A549 (cell line): ENCODE measurements around the gene KIF13A.
"Not testable (repeated sequence)": the region's sequence is repeated elsewhere in the genome, so short reads cannot be mapped to it uniquely, and the experiment has no call there.

ENCODE experiments used
- CEBPB ChIP-seq, 2 experiments: fragments of >200 bp in 1 of 2; sonication (Bioruptor Twin) in 1 of 2; formaldehyde crosslinking in 1 of 2; IDR thresholded peaks; 2 replicates each; pipeline ENCODE4 v1.6.1; 2012 to 2016
- TF ChIP-seq, protein P1 (sequence below): fragments of >200 bp; sonication (Bioruptor Twin); formaldehyde crosslinking; IDR thresholded peaks from 3 replicates; pipeline ENCODE4 v1.5.1; 2016

DNA sequence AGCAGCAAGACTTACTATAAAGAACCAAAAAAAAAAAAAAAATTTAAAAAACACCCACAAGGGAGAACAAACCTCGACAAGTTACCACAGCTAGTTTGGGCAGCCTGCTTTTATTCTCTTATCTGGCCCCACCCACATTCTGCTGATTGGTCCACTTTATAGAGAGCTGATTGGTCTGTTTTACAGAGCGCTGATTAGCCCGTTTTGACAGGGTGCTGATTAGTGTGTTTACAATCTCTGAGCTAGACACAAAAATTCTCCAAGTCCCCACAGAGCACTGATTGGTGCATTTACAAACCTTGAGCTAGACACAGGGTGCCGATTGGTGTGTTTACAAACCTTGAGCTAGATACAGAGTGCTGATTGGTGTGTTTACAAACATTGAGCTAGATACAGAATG lies 31.7 kb upstream of the KIF13A start:
- TF ChIP-seq, protein P1, sequence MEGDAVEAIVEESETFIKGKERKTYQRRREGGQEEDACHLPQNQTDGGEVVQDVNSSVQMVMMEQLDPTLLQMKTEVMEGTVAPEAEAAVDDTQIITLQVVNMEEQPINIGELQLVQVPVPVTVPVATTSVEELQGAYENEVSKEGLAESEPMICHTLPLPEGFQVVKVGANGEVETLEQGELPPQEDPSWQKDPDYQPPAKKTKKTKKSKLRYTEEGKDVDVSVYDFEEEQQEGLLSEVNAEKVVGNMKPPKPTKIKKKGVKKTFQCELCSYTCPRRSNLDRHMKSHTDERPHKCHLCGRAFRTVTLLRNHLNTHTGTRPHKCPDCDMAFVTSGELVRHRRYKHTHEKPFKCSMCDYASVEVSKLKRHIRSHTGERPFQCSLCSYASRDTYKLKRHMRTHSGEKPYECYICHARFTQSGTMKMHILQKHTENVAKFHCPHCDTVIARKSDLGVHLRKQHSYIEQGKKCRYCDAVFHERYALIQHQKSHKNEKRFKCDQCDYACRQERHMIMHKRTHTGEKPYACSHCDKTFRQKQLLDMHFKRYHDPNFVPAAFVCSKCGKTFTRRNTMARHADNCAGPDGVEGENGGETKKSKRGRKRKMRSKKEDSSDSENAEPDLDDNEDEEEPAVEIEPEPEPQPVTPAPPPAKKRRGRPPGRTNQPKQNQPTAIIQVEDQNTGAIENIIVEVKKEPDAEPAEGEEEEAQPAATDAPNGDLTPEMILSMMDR = not testable (repeated sequence)
- not testable (repeated sequence) for TF ChIP-seq CEBPB (IDR thresholded peaks at IDR 0.05)
